Activated CD4-positive, alpha-beta T cell treated with anti-CD3 and anti-CD28 coated beads, Interleukin-2, amount 50 U/mL, for 48 hours (primary cell): Measurements from ENCODE around the gene AOPEP.

Experiments
- DNase-seq, 2 experiments: peaks; one replicate each; pipeline ENCODE4 v3.0.0-alpha.2; 2020

AOPEP gene

DNA sequence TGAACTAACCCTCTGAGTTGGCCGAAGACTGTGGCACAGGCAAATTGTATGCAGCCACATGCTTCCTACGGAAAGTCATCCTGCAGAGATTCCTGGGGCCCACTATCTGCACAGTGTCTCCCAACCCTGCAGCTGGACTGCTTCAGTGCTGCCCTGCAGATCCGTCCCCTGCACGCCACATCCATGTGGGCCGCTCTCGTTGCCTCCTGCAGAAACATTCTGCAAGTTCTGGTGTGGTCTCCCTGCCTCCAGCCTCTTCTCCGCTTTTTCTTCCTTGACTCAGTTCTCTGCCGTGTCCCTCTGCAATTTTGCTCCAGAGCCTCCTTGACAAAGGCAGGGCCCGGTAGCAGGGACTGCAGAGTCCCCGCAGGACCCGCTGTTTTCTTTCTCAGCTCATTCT, 249.0 kb downstream of the AOPEP start:
- no peak for DNase-seq

- DNase-seq, result no peak
These were observed 249.6 kb downstream of the AOPEP start for GRCh38 chr9:94976077-94976476.

- no peak for DNase-seq
These were observed 250.9 kb downstream of the AOPEP start for GRCh38 chr9:94977416-94977815.

- no peak for DNase-seq
These were observed 253.5 kb downstream of the AOPEP start for GRCh38 chr9:94979904-94980507.

- no peak for DNase-seq
These were observed 254.6 kb downstream of the AOPEP start for GRCh38 chr9:94980947-94981722.

DNA sequence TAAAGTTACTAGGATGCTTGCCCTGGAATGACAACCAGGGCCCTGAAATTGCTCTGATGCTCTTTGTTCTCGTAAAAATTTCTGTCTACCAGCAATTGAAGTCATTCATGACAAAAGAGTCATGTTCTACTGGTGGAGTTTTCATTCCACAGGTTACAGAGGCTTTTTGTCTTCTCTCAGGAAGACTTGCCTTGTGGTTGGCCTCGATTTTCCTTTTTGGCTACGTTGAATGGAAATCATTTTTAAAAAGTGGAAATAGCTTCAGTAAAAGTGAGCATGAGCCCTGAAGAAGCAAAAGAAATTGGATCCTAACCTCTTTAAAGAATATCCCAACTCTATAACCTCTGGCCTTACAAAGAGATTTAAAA, 255.2 kb downstream of the AOPEP start:
- no peak for DNase-seq

GRCh38 chr9:94982211-94982610, 255.7 kb downstream of the AOPEP start:
- no peak for DNase-seq

- DNase-seq, result no peak
These were observed 257.1 kb downstream of the AOPEP start for GRCh38 chr9:94983552-94983951.

DNA sequence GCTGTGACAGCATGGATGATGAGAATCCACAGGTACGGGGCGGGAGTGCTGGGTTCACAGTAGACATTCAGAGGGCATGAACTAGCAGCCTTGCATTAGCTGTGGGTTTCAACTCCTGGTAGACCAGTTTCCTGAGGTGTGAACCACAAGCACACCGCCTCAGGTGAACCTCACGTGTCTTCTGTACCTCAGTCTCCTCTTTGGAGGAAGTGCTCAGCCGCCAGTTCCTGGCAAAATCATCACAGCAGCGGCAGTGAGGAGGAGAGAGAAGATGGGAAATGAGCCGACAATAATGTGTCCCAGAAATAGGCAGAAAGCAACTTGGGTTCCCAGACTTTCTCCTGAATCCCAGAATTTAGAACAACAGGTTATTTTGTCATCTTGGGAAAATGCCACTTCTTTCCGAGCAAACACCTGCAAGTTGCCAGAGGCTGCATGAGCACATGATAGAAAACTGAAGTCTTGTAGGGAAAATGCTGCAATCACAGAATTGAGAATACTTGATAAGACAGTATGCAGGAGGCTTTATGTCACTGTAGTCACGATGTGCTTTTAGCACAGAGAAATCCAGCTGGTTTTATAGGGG, 258.5 kb downstream of the AOPEP start:
- DNase-seq, result no peak

DNA sequence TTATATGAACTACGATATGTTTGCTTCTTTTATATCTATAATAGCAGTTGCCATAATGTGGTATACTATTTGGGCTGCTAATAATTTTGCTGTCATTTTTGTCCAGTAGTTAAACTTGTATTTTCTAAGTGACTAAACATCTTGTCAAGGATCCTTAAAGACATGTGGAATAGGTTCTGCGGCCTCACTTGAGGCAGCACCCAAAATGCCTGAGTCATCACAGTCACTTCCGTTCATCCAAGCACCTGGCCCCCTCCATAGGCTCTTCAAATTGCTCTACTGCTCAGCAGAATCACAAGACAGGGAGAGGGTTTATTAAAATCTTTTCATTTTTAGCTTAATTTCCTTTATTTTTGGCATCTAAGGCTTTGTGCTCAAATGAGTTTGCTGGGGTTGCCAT, 259.1 kb downstream of the AOPEP start:
- no peak for DNase-seq

- no peak for DNase-seq
These were observed 261.2 kb downstream of the AOPEP start for GRCh38 chr9:94987731-94988130.

- DNase-seq, result no peak
These were observed 264.5 kb downstream of the AOPEP start for GRCh38 chr9:94990897-94991561.

DNA sequence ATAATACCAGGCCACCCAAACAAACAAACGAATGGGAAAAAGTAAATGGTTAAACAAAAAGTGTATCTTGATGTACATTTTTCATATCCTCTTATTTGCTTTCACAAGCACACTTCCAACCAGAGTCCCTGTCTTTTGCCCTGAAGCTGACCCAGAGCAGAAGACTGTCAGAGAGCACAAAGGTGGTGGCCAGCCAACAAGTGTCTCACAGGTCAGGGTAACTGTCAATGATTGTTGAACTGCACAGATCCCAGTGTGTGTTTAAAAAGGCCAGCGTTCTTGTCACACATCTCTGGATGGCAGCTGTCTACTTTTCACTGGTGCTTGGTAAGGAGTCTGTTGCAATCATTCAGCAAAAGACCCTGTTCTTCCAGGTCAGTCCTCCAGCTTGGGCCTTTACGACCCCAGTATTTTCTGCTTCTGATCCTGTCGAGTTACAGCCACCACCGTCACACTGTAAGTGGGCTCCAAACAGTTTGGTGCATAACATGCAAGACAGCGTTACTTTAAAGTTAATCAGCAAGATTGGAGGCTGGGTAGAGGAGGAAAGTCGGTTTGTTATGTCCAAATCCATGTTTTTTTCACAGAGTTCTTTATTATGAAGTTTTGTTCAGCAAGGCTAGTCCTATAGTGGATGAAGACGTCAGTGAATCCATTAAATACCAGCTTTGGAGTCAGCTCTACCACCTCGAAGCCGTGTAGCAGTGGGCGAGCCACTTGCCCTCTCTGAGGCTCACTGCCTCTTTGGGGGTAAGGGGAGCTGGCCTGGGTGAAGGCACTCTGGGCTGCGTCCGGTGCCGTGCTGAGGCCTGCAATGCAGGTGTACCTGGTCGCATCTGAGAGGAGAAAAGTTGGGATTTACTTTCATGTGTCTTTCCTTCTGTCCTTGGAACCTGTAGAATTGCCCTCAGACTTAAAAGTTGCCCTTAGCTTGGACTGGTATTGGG, 265.7 kb downstream of the AOPEP start:
- DNase-seq, result no peak

DNA sequence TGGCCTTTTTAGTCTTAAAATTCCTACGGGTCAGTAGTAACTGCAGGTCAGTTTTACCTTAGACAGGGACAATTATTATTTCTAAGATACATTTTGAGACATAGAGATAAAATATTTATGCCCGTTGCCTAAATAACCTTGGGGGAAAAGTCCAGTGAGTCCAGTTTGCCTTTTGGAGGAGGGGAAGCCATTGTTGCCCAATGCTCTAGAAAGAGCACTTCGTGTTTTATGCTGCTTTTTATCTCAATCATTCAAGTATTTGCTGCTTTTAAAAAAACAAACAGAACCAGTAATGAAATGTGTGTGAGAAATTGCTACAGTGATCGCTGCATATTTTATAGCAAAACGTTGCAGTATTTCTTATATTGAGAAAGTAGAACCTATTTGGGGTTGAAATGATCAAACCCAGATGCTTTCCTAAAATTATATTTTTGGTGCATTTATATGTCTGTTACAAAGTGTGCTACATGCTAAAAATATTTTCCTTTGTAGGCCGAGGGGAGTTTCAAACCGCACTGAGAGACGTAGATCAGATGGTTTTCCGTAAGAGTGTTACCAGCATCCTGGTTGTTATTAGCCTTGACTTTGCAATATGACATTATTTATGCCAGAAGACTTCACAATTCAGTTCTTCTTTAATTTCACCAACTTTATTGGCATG, 266.8 kb downstream of the AOPEP start:
- DNase-seq, result no peak

GRCh38 chr9:94993821-94994165, 267.3 kb downstream of the AOPEP start:
- no peak for DNase-seq

DNA sequence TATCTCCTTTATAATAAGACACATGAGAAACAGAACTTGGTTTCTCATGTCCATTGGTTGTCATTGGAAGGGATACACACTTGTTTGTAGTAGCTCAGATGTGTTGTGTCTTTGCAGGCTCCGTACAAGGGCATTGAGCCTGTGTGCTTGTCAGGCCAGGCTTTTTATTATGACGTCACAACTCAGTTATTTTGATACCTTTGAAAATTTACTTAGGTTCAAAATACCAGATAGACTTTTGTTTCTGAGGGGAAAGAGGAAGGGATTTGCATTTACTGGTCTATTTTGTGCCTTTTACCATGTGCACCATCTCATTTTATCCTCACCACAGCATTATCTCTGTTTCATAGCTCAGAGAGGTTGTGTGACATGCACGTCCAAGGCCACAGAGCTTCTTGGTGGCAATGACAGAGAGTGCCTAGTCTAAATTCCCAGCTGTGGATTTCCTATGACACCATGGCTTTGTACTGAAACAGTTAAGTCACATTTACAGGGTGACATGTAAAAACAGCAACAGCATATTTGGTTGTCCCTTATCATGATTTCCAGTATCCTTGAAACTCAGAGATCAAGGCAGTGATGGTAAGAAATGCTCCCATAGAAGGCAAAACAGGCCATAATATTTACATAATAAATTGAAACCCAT, 268.7 kb downstream of the AOPEP start:
- DNase-seq, result no peak

DNA sequence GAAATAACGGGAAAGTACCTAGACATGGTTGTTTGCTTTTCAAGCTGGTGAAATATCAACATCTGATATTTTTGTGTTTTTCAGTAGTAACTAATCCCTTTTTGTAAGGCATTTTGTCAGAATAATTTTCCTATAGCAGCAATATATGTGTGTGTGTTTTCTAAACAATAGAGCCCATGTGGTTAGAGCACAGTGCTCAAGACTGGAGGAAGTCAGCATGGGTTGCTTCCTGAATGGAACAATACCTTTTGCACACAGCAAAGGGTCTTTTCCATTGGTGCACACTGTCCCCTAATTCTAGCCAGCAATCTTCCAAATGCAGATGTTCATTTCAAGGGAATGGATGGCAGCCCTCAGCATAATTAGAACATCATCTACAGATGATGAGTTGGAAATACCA, 270.1 kb downstream of the AOPEP start:
- DNase-seq, result no peak

DNA sequence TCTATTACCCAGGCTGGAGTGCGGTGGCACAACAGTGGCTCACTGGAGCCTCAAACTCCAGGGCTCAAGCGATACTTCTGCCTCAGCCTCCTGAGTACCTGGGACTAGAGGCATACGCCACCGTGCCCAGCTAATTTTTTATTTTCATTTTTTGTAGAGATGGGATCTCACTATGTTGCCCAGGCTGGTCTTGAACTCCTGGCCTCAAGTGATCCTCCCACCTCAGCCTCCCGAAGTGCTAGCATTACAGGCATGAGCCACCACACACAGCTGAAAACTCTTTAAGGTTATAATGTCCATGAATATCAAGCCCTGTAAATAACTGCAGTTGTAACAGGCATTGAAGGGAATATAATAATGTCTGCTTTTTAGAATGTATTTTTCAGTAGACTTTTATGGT, 271.2 kb downstream of the AOPEP start:
- no peak for DNase-seq

DNA sequence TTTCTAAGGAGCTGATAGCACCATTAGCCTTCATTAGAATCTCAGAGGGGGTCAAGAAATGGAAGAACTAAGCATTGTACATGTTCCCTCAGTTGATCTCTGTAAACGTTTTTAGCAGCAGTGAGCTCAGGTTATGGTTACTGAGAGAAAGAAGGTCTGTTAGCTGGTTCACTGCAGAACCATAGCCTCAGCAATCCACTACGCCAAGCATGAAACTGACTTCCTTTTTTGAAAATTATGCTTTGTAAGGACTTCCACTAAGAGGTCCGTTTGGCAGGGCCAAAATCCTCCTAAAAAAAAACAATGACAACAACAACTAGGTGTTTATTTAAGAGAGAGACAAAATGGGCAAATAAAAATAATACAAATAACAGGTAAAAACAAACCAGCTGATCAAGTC, 273.3 kb downstream of the AOPEP start:
- no peak for DNase-seq

- no peak for DNase-seq
These were observed 274.3 kb downstream of the AOPEP start for GRCh38 chr9:95000821-95001220.

- DNase-seq, result no peak
These were observed 275.2 kb downstream of the AOPEP start for GRCh38 chr9:95001720-95002119.
